ENCODE data around the gene KCNQ1. TPM values are rescaled to one million over a fixed set of nuclear protein-coding genes. Genes with fewer than 3 reads are reported as not detected.

KCNQ1 gene
- total and polyA plus RNA-seq, 9 of the 15 experiments (the other 6 are each of a cell fraction or from before 2014, with no cell fraction given) = 0.44 TPM; not detected in 8

- TF ChIP-seq MTF1 (CRISPR knock-in tag; IDR thresholded peaks at IDR 0.05; ENCODE audit: borderline replicate concordance) (no peak), STAT5B (CRISPR knock-in tag; IDR thresholded peaks at IDR 0.05) (no peak), SOX6 (IDR thresholded peaks at IDR 0.05) (peak; percentile 70), CHD4 (IDR thresholded peaks at IDR 0.05; ENCODE audit: insufficient read depth, insufficient replicate concordance, low read depth, low read length, poor library complexity, severe bottlenecking) (no peak), SMARCB1 (IDR thresholded peaks at IDR 0.05; ENCODE audit: insufficient read length, low read depth) (no peak), POLR3G (IDR thresholded peaks at IDR 0.05; ENCODE audit: extremely low read depth, insufficient read length, insufficient replicate concordance) (no peak), E2F5 (CRISPR knock-in tag; IDR thresholded peaks at IDR 0.05) (no peak; the same call in 1 of the 2 replicates), MEF2D (tag; conservative IDR thresholded peaks at IDR 0.05; ENCODE audit: low read depth) (no peak), ETV5 (CRISPR knock-in tag; IDR thresholded peaks at IDR 0.05; ENCODE audit: low read depth) (peak; percentile 85), SREBF1 (IDR thresholded peaks at IDR 0.05; ENCODE audit: borderline replicate concordance, low read depth, low read length) (no peak), KHSRP (IDR thresholded peaks at IDR 0.05) (no peak), STAT5A (IDR thresholded peaks at IDR 0.05; ENCODE audit: borderline replicate concordance, low read length) (no peak), ZNF121 (CRISPR knock-in tag; conservative IDR thresholded peaks at IDR 0.05) (no peak), TRIM24 (IDR thresholded peaks at IDR 0.05) (peak; percentile 39 to 41; a peak in 1 of 4 replicates), HMGN3 (IDR thresholded peaks at IDR 0.05; ENCODE audit: borderline replicate concordance, extremely low read depth, insufficient read length, low read depth, low read length) (no peak), PHB2 (IDR thresholded peaks at IDR 0.05; ENCODE audit: low read depth) (no peak), MTA3 (IDR thresholded peaks at IDR 0.05; ENCODE audit: borderline replicate concordance) (no peak), RFX5 (IDR thresholded peaks at IDR 0.05; ENCODE audit: low read depth, low read length) (no peak), DIDO1 (tag; IDR thresholded peaks at IDR 0.05; ENCODE audit: low read depth) (no peak), GMEB1 (CRISPR knock-in tag; IDR thresholded peaks at IDR 0.05) (no peak), YY1 (IDR thresholded peaks at IDR 0.05; ENCODE audit: borderline replicate concordance in 1 of 3, control insufficient read depth in 1 of 3, extremely low read depth in 1 of 3, insufficient read depth in 3 of 3, insufficient read length in 1 of 3, insufficient replicate concordance in 2 of 3, low read depth in 1 of 3, low read length in 2 of 3) (no peak), RBM34 (IDR thresholded peaks at IDR 0.05; ENCODE audit: borderline replicate concordance, insufficient read depth, low read length) (no peak), PCBP2 (IDR thresholded peaks at IDR 0.05; ENCODE audit: low read depth, low read length, poor library complexity, severe bottlenecking) (no peak), NELFE (IDR thresholded peaks at IDR 0.05; ENCODE audit: insufficient read depth, insufficient read length) (no peak), CGGBP1 (CRISPR knock-in tag; IDR thresholded peaks at IDR 0.05) (no peak), ZC3H8 (IDR thresholded peaks at IDR 0.05) (no peak), NR4A1 (CRISPR knock-in tag; IDR thresholded peaks at IDR 0.05) (no peak), NR4A1 (tag; IDR thresholded peaks at IDR 0.05) (0 out of 2 replicates have a peak, but pooled peaks have one; percentile 36)
Observed at GRCh38 chr11:2898366-2899079, 453.7 kb downstream of the KCNQ1 start (continued).
